ENCODE data around the gene GPATCH4.

The GPATCH4 gene

DNA sequence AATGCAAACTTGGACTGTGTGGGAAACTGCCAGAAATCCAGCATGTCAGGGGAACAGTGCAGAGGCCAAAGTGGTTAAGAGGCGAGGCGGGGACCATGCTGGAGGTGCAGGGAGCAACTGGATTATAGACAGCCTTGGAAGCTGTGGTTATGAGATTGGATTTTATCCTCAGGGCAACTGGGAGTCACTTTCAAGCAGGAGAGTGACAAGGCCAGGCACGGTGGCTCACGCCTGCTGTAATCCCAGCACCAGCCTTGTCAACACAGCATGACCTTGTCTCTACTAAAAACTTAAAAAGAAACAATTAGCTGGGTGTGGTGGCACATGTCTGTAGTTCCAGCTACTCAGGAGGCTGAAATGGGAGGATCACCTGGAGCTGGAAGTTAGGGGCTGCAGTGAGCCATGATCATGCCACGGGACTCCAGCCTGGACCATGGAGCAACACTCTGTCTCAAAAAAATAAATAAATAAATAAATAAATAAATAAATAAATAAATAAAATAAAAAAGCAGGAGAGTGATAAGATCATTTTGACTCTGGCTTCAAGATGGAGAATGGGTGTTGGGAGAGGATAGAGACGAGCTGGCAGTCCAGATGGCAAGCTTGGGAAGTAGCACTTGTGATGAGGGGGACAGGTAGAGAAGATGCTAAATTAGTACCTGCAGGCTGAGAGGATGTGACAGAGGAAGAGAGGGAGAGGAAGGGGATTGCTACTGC is 21.5 kb upstream of the GPATCH4 start:
- TF ChIP-seq TAF1 (IDR thresholded peaks at IDR 0.05; ENCODE audit: borderline replicate concordance, insufficient read depth, low read length) (no peak), FOXP2 (optimal IDR thresholded peaks at IDR 0.05; ENCODE audit: borderline replicate concordance, extremely low read depth, extremely low read length, insufficient read depth) (no peak), REST (IDR thresholded peaks at IDR 0.05; ENCODE audit: insufficient read depth in 1 of 2, low read depth in 2 of 2, low read length in 2 of 2) (no peak), SIN3A (IDR thresholded peaks at IDR 0.05; ENCODE audit: borderline replicate concordance, insufficient read depth, low read length) (no peak), POLR2AphosphoS5 (IDR thresholded peaks at IDR 0.05; ENCODE audit: low read depth, low read length) (no peak)

- TF ChIP-seq REST (IDR thresholded peaks at IDR 0.05; ENCODE audit: insufficient read depth in 1 of 2, low read depth in 2 of 2, low read length in 2 of 2) = no peak
- TF ChIP-seq POLR2AphosphoS5 (IDR thresholded peaks at IDR 0.05; ENCODE audit: low read depth, low read length) = no peak
- TF ChIP-seq SIN3A (IDR thresholded peaks at IDR 0.05; ENCODE audit: borderline replicate concordance, insufficient read depth, low read length) = no peak
- no peak for TF ChIP-seq TAF1 (IDR thresholded peaks at IDR 0.05; ENCODE audit: borderline replicate concordance, insufficient read depth, low read length)
- no peak for TF ChIP-seq FOXP2 (optimal IDR thresholded peaks at IDR 0.05; ENCODE audit: borderline replicate concordance, extremely low read depth, extremely low read length, insufficient read depth)
These were observed 18.3 kb upstream of the GPATCH4 start for GRCh38 chr1:156619582-156619955.

GRCh38 chr1:156618853-156619581 is 17.7 kb upstream of the GPATCH4 start, which contains the start of gene HAPLN2:
HAPLN2 (plus strand) TSS chr1:156619415; CDS start chr1:156623491, 4,076 bp downstream.
- TF ChIP-seq POLR2AphosphoS5 (IDR thresholded peaks at IDR 0.05; ENCODE audit: low read depth, low read length) (no peak), REST (IDR thresholded peaks at IDR 0.05; ENCODE audit: insufficient read depth in 1 of 2, low read depth in 2 of 2, low read length in 2 of 2) (no peak), TAF1 (IDR thresholded peaks at IDR 0.05; ENCODE audit: borderline replicate concordance, insufficient read depth, low read length) (no peak), FOXP2 (optimal IDR thresholded peaks at IDR 0.05; ENCODE audit: borderline replicate concordance, extremely low read depth, extremely low read length, insufficient read depth) (no peak), SIN3A (IDR thresholded peaks at IDR 0.05; ENCODE audit: borderline replicate concordance, insufficient read depth, low read length) (no peak)

- 0 out of 2 replicates have a peak, but pooled peaks have one; percentile 49 for TF ChIP-seq POLR2AphosphoS5 (IDR thresholded peaks at IDR 0.05; ENCODE audit: low read depth, low read length)
- peak in 1 of 2 experiments; percentile 71; a peak in 2 of 4 replicates for TF ChIP-seq REST (IDR thresholded peaks at IDR 0.05; ENCODE audit: insufficient read depth in 1 of 2, low read depth in 2 of 2, low read length in 2 of 2)
- TF ChIP-seq TAF1 (IDR thresholded peaks at IDR 0.05; ENCODE audit: borderline replicate concordance, insufficient read depth, low read length) = no peak
These were observed 15.2 kb upstream of the GPATCH4 start for GRCh38 chr1:156616463-156616862.
